NCI-H748 (cell line): ENCODE data around the gene SLC17A3.

Experiments used
- DNase-seq: peaks from one replicate; lab custom pipeline; 2025; ENCODE audit not compliant: unreplicated experiment; lab: John Stamatoyannopoulos, UW

Gene SLC17A3

DNA sequence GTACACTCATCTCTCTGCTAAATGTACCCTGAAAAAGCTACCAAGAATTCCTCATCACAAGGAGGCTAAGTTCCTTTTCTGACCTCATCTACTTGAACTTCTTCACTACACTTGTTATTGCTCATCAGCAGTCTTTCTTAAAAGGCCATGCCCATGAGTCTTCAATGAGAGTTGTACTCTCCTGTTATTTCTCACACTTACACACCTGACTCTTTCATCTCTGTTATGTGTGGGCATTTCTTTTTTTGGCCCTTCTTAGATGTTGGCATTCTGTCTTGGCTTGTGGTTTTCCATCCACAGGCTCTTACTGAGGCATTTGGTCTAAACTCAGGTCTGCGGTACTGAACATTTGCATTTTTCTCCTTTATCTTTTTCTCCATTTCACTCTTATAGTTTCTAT, 31.5 kb downstream of the SLC17A3 start:
- DNase-seq, result no peak

DNA sequence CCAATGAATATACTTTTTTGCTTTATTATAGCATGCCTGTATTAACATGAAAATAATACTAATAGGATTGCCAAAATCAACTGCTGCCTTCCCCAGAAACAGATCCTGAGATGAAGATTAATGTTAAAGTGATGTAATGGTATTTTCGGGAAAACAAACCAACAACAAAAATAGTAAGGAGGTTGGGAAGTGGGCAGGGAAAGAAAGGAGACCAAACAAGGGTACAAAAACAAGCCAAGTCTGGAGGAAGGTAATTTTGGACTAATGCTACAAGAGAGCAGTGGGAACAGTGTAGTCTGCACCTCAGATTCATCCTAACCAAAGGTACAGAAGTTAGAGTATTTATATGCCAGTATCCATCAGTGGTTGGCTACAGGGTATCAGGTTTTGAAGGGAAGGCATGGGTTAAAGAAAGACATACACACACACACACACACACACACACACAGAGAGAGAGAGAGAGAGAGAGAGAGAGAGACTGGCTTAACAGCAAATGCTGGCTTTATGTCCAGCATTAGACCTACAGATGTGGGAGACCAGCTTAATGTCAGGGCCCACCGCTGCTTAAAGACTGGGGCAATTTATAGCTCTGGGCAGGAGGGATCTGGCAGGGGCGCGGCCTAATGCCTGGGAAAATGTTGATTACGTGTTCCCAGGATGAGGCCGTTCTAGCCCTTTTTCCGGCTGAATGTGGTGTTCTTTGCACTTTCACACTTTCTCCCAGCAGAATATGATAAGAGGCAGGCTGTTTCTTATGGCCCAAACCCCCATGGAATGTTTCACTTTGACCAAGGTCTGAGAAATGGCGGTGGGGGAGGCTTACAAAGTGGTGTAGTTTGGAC, 38.4 kb downstream of the SLC17A3 start:
- no peak for DNase-seq

GRCh38 chr6:25834950-25835349, 39.1 kb downstream of the SLC17A3 start:
- no peak for DNase-seq

DNA sequence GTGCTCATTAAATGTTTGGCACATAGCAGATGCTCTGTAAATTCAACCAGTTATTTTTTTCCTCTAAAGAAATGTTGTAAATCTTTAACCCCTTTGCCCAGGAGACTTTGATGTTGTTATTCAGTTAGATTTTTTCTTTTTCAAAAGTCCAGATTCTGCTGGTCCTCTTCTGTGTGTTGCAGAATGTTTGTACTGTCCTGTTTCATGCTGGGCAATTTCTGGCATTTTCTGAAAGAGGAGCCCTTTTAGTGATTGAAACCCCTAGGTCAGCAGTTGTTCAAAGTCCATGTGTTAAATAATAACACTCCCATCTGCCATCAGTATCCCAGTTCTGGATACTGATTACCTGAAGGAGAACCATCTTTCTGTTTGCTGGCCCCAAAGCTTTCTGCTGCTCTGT, 40.9 kb downstream of the SLC17A3 start:
- no peak for DNase-seq

- DNase-seq, result no peak
Observed at GRCh38 chr6:25832670-25833069, 41.4 kb downstream of the SLC17A3 start.

- DNase-seq, result no peak
Observed at GRCh38 chr6:25832307-25832662, 41.8 kb downstream of the SLC17A3 start.

GRCh38 chr6:25831532-25832306, 42.3 kb downstream of the SLC17A3 start, which contains the start of gene SLC17A1:
Gene SLC17A1, minus strand, starts transcription at chr6:25832052. Its CDS starts 1,495 bp downstream, at chr6:25830557.
- no peak for DNase-seq

- DNase-seq, result no peak
Observed at GRCh38 chr6:25830458-25830857, 43.6 kb downstream of the SLC17A3 start.

DNA sequence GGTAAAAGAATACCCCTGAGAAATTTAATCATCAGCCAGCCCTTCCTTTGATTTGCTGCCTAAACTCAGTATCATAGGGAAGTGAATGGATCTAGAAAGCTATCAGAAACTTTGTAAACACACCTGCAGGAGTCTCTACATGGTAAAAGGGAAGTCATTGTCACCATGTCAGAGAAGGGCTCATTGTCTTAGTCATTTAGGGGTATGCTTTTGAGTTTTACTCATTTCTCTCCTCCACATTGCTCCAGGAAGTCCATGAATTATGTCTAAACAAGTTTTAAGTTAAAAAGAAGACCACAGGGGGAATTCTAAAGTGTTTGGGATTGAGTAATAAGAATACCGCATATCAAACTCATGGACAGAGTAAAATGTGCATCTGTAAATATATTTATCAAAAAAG, 44.7 kb downstream of the SLC17A3 start:
- DNase-seq, result no peak

DNA sequence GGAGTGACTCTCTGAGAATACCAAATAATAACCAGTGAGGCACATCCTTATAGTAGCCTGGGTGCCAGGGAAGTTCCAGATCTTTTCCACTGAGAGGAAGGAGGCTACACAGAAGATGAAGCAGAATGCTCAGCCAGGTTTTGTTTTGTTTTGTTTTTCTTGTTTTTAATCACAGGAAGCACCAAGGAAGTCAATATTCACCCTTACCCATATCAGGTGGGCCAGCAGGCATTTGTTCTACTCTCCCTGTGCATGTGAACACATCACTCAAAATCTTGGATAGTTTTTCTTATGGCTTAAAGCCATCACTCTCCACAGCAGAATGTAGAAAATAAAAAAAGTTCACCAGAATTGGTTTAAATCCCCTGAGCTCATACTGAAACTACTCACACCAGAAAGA, 52.7 kb downstream of the SLC17A3 start:
- no peak for DNase-seq

- DNase-seq, result no peak
Observed at GRCh38 chr6:25816252-25816651, 57.8 kb downstream of the SLC17A3 start.

- no peak for DNase-seq
Observed at GRCh38 chr6:25815194-25815593, 58.8 kb downstream of the SLC17A3 start.

DNA sequence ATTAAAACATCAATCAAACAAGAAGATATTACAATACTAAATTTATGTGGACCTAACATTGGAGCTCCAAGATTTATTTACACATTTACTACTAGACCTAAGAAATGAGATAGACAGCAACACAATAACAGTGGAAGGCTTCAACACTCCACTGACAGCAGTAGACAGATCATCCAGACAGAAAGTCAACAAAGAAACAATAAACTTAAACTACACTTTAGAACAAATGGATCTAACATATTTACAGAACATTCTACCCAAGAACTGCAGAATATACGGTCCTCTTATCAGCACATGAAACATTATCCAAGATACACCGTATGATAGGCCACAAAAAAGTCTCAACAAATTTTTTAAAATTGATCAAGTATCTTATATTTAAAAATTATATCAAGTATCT, 69.2 kb downstream of the SLC17A3 start:
- DNase-seq, result no peak

GRCh38 chr6:25801436-25801835, 72.6 kb downstream of the SLC17A3 start:
- no peak for DNase-seq
